Heart left ventricle (tissue), 13 donors: ENCODE data around the gene SPAG9.

Experiments used
- CTCF ChIP-seq, 12 donors: fragments of 200-600 bp; sonication (generic) in 4 of 12; IDR thresholded peaks; one replicate each; pipeline versions ENCODE4 v1.5.0 to v1.8.0; 2018 to 2022; ENCODE audit warnings: antibody characterized with exemption in 12 of 12, mild to moderate bottlenecking in 5 of 12
- POLR2A ChIP-seq, 2 donors: fragments of 450-650 bp; IDR thresholded peaks; one replicate each; pipeline ENCODE4 v1.6.1; 2017; ENCODE audit warnings: antibody characterized with exemption in 2 of 2, mild to moderate bottlenecking in 2 of 2, moderate library complexity in 2 of 2
- donor health status: ischemic (EF 13 %, LVEDD 7.1; RV severe dilation, severe dysfunction).
- donor health status: DM: no; HTN: yes; CAD: no.
- donor health status: DM: no; HTN: no; CAD: no.
- donor health status: ischemic (EF 25% LVEDD 6.9; RV normal size, moderate dysfunction).
- donor health status: ischemic (EF 25% LVEDD 5.7; RV mildly dilated, moderate dysfunction).
- donor health status: ischemic (EF 35%, LVEDD 5.7; RV mildly dilated, moderate dysfunction).
- donor health status: nonischemic (EF 11% LVEDD 7.7; RV severe dilation, severe dysfunction).
- donor health status: DM: yes; HTN: yes; CAD: no.
- donor health status: PGD.
- donor health status: ischemic (EF 29% LVEDD 5.4; RV normal size, mild dysfunction).
- donor health status: nonischemic (EF 23%, LVEDD 6.1; RV moderate dilation, normal function).

- no peak for TF ChIP-seq CTCF (IDR thresholded peaks at IDR 0.05)
- no peak for TF ChIP-seq POLR2A (IDR thresholded peaks at IDR 0.05)
Observed at GRCh38 chr17:50918071-50918932, 202.4 kb downstream of the SPAG9 start.
